HG03439 (cell line): ENCODE measurements around the gene C17orf100.

Source experiments
- ATAC-seq: cut with Tn5 transposase; IDR thresholded peaks from one replicate; pipeline ENCODE4 v1.9.1; 2021; ENCODE audit warnings: mild to moderate bottlenecking, moderate library complexity; ENCODE audit not compliant: unreplicated experiment

Gene C17orf100

GRCh38 chr17:6651354-6651918, at the start of gene C17orf100, which contains the start of gene MED31:
Gene C17orf100 (plus strand): TSS chr17:6651762. CDS start chr17:6651914, 152 bp downstream.
Gene MED31 (minus strand): TSS chr17:6651605. CDS start chr17:6651528, 77 bp downstream.
- ATAC-seq, result peak; percentile 96

GRCh38 chr17:6602141-6602540, 49.4 kb upstream of the C17orf100 start:
- no peak for ATAC-seq

- ATAC-seq, result no peak
Measured at GRCh38 chr17:6603744-6604325, 47.7 kb upstream of the C17orf100 start.

- ATAC-seq, result no peak
Measured at GRCh38 chr17:6605142-6605541, 46.4 kb upstream of the C17orf100 start.

GRCh38 chr17:6608321-6608720, 43.2 kb upstream of the C17orf100 start:
- no peak for ATAC-seq

GRCh38 chr17:6610011-6610410, 41.6 kb upstream of the C17orf100 start:
- no peak for ATAC-seq

- ATAC-seq, result no peak
Measured at GRCh38 chr17:6611231-6611630, 40.3 kb upstream of the C17orf100 start.

GRCh38 chr17:6623941-6624340, 27.6 kb upstream of the C17orf100 start:
- ATAC-seq, result no peak

GRCh38 chr17:6626616-6627015, 24.9 kb upstream of the C17orf100 start:
- ATAC-seq, result no peak

- ATAC-seq, result no peak
Measured at GRCh38 chr17:6627019-6627418, 24.5 kb upstream of the C17orf100 start.

GRCh38 chr17:6630390-6630789, 21.2 kb upstream of the C17orf100 start:
- no peak for ATAC-seq

GRCh38 chr17:6632530-6632929, 19.0 kb upstream of the C17orf100 start:
- no peak for ATAC-seq

- ATAC-seq, result no peak
Measured at GRCh38 chr17:6633263-6633662, 18.3 kb upstream of the C17orf100 start.

- ATAC-seq, result no peak
Measured at GRCh38 chr17:6636105-6636504, 15.5 kb upstream of the C17orf100 start.

- ATAC-seq, result no peak
Measured at GRCh38 chr17:6636616-6637457, 14.7 kb upstream of the C17orf100 start.

GRCh38 chr17:6637458-6637840, 14.1 kb upstream of the C17orf100 start:
- no peak for ATAC-seq

- no peak for ATAC-seq
Measured at GRCh38 chr17:6638046-6638908, 13.3 kb upstream of the C17orf100 start.

- no peak for ATAC-seq
Measured at GRCh38 chr17:6639014-6639585, 12.5 kb upstream of the C17orf100 start.

GRCh38 chr17:6639586-6640535, 11.7 kb upstream of the C17orf100 start:
- ATAC-seq, result peak; percentile 7
